H1 (cell line): Measurements from ENCODE around the gene COL8A2. TPM values are rescaled to one million over a fixed set of nuclear protein-coding genes. Genes with fewer than 3 reads are reported as not detected.
A peak's percentile ranks its signal among the peaks of the same experiment; 100 is the strongest.

Source experiments
- CTCF ChIA-PET: fragments of 300-600 bp; sonication (Branson Sonifier 250); formaldehyde crosslinking; loops from one replicate; lab custom pipeline; 2021; ENCODE audit not compliant: partially characterized antibody; lab: Charles Lee
- POLR2A ChIA-PET: fragments of 300-600 bp; sonication (Branson Sonifier 250); formaldehyde crosslinking; loops from one replicate; lab custom pipeline; 2021; ENCODE audit warnings: inconsistent platforms; ENCODE audit not compliant: partially characterized antibody; lab: Charles Lee
- DNase-seq, 2 experiments: peaks; one replicate each; pipeline versions ENCODE4 v3.0.0 to v3.0.0-alpha.2; 2010 to 2022; ENCODE audit warnings: low spot score in 2 of 2, low read depth in 1 of 2, mixed read lengths in 1 of 2
- FAIRE-seq: peaks from 2 replicates; lab custom pipeline; 2011; peaks lifted over from hg19 to GRCh38; lab: Jason Lieb, UNC
- H2AFZ ChIP-seq: 2 replicates; pipeline ENCODE4 v1.8.1; 2012; ENCODE audit warnings: low read length, inconsistent platforms
- H2AK5ac ChIP-seq: 2 replicates; pipeline ENCODE4 v1.6.1; 2013; ENCODE audit warnings: low read depth, low read length
- H2BK120ac ChIP-seq: replicated peaks from 2 replicates; pipeline ENCODE3; 2013; ENCODE audit warnings: low read depth, low read length, inconsistent platforms
- H2BK12ac ChIP-seq: 2 replicates; pipeline ENCODE4 v1.6.1; 2013; ENCODE audit warnings: low read depth, low read length
- H2BK15ac ChIP-seq: 2 replicates; pipeline ENCODE4 v1.6.1; 2013; ENCODE audit warnings: low read length
- H2BK20ac ChIP-seq: 2 replicates; pipeline ENCODE4 v1.6.1; 2013; ENCODE audit warnings: low read length
- H2BK5ac ChIP-seq: 2 replicates; pipeline ENCODE4 v1.6.1; 2013; ENCODE audit warnings: low read depth, low read length
- H3K14ac ChIP-seq: 2 replicates; pipeline ENCODE4 v1.6.1; 2013; ENCODE audit warnings: inconsistent platforms; ENCODE audit not compliant: insufficient read length
- H3K18ac ChIP-seq: 2 replicates; pipeline ENCODE4 v1.6.1; 2013; ENCODE audit warnings: low read length; ENCODE audit errors: extremely low read depth
- H3K23ac ChIP-seq: 2 replicates; pipeline ENCODE4 v1.6.1; 2013; ENCODE audit warnings: inconsistent platforms; ENCODE audit not compliant: insufficient read length
- H3K23me2 ChIP-seq: 2 replicates; pipeline ENCODE4 v1.6.1; 2013; ENCODE audit warnings: low read depth, low read length
- H3K27ac ChIP-seq: 2 replicates; pipeline ENCODE4 v1.6.1; 2011; ENCODE audit warnings: low read depth, low read length, inconsistent platforms
- H3K27me3 ChIP-seq, 4 experiments: replicated peaks in 1 of 4; 1 replicate in 1 of 4; 2 replicates in 3 of 4; pipeline versions ENCODE4 v1.6.1 to v1.8.1; 2011 to 2013; ENCODE audit warnings: low read length in 3 of 4, mild to moderate bottlenecking in 3 of 4, inconsistent platforms in 2 of 4, mixed read lengths in 2 of 4, moderate library complexity in 1 of 4; ENCODE audit not compliant: control insufficient read depth in 3 of 4, insufficient read depth in 3 of 4; ENCODE audit errors: extremely low read depth in 1 of 4
- H3K36me3 ChIP-seq, 4 experiments: 2 replicates each; pipeline versions ENCODE4 v1.6.1 to v1.8.1; 2011 to 2013; ENCODE audit warnings: mild to moderate bottlenecking in 4 of 4, low read length in 3 of 4, moderate library complexity in 2 of 4, control low read depth in 1 of 4, inconsistent platforms in 1 of 4; ENCODE audit not compliant: insufficient read depth in 4 of 4, control insufficient read depth in 2 of 4
- H3K4ac ChIP-seq: replicated peaks from 2 replicates; pipeline ENCODE3; 2013; ENCODE audit warnings: low read length, low read depth, mixed read lengths, inconsistent platforms; ENCODE audit not compliant: insufficient read length
- H3K4me1 ChIP-seq, 4 experiments: replicated peaks in 1 of 4; 1 replicate in 1 of 4; 2 replicates in 3 of 4; pipeline versions ENCODE4 v1.6.1 to v1.8.1; 2011 to 2013; ENCODE audit warnings: low read length in 3 of 4, inconsistent platforms in 2 of 4, mixed read lengths in 1 of 4; ENCODE audit not compliant: insufficient read depth in 4 of 4, control insufficient read depth in 3 of 4
- H3K4me2 ChIP-seq, 2 experiments: 2 replicates each; pipeline versions ENCODE4 v1.6.1 to v1.8.1; 2011 to 2013; ENCODE audit warnings: low read depth in 2 of 2, low read length in 2 of 2, control low read depth in 1 of 2, inconsistent platforms in 1 of 2, mild to moderate bottlenecking in 1 of 2; ENCODE audit not compliant: insufficient read depth in 1 of 2
- H3K4me3 ChIP-seq, 4 experiments: fragments of 200-600, 300-600 bp in 1 of 4; sonication (generic), shearing (Covaris generic), sonication (Bioruptor Twin) in 1 of 4; 2 replicates each; pipeline versions ENCODE4 v1.5.1 to v1.8.1; 2011 to 2016; ENCODE audit warnings: low read length in 4 of 4, low read depth in 3 of 4, control low read depth in 2 of 4, inconsistent platforms in 2 of 4, mild to moderate bottlenecking in 2 of 4, mixed read lengths in 1 of 4, moderate library complexity in 1 of 4; ENCODE audit not compliant: insufficient read depth in 2 of 4; ENCODE audit errors: extremely low read depth in 1 of 4
- H3K56ac ChIP-seq: replicated peaks from 2 replicates; pipeline ENCODE3; 2013; ENCODE audit warnings: low read depth, mild to moderate bottlenecking, mixed read lengths, low read length, inconsistent platforms; ENCODE audit not compliant: insufficient read length
- H3K79me1 ChIP-seq: 2 replicates; pipeline ENCODE4 v1.6.1; 2013; ENCODE audit warnings: low read depth, low read length, control low read depth
- H3K79me2 ChIP-seq, 2 experiments: 2 replicates each; pipeline versions ENCODE4 v1.6.1 to v1.8.1; 2012 to 2013; ENCODE audit warnings: low read length in 2 of 2, mild to moderate bottlenecking in 2 of 2, inconsistent platforms in 1 of 2; ENCODE audit not compliant: insufficient read depth in 2 of 2, control insufficient read depth in 1 of 2
- H3K9ac ChIP-seq, 4 experiments: replicated peaks in 1 of 4; 1 replicate in 1 of 4; 2 replicates in 3 of 4; pipeline versions ENCODE4 v1.6.1 to v1.8.1; 2011 to 2013; ENCODE audit warnings: low read depth in 3 of 4, low read length in 3 of 4, control low read depth in 2 of 4, mild to moderate bottlenecking in 2 of 4, moderate library complexity in 2 of 4, inconsistent platforms in 1 of 4; ENCODE audit errors: extremely low read depth in 1 of 4
- H3K9me3 ChIP-seq, 2 experiments: 2 replicates each; pipeline versions ENCODE4 v1.6.1 to v1.8.1; 2012 to 2013; ENCODE audit warnings: mild to moderate bottlenecking in 2 of 2, moderate library complexity in 2 of 2, control low read depth in 1 of 2, inconsistent platforms in 1 of 2, low read depth in 1 of 2, low read length in 1 of 2, mixed read lengths in 1 of 2; ENCODE audit not compliant: insufficient read depth in 2 of 2
- H4K20me1 ChIP-seq, 2 experiments: replicated peaks in 1 of 2; 2 replicates each; pipeline versions ENCODE3 to v1.8.1; 2011 to 2013; ENCODE audit warnings: inconsistent platforms in 2 of 2, low read length in 2 of 2, mild to moderate bottlenecking in 1 of 2; ENCODE audit not compliant: insufficient read depth in 2 of 2, control insufficient read depth in 1 of 2
- H4K5ac ChIP-seq: 2 replicates; pipeline ENCODE4 v1.6.1; 2013; ENCODE audit warnings: low read length, low read depth, mixed read lengths, inconsistent platforms; ENCODE audit not compliant: insufficient read length
- H4K8ac ChIP-seq: 2 replicates; pipeline ENCODE4 v1.8.0; 2013; ENCODE audit warnings: mild to moderate bottlenecking, moderate library complexity, low read length, inconsistent platforms; ENCODE audit not compliant: insufficient read depth; ENCODE audit errors: extremely low read depth
- H4K91ac ChIP-seq: replicated peaks from 2 replicates; pipeline ENCODE3; 2013; ENCODE audit warnings: low read length, mixed read lengths, inconsistent platforms; ENCODE audit not compliant: insufficient read length
- CEBPB ChIP-seq: IDR thresholded peaks from 2 replicates; pipeline ENCODE4 v1.6.1; 2012; ENCODE audit warnings: low read depth, low read length
- CHD1 ChIP-seq: IDR thresholded peaks from 2 replicates; pipeline ENCODE4 v1.6.1; 2012; ENCODE audit warnings: low read depth, low read length, improper control_type of control experiment
- EP300 ChIP-seq, 2 experiments: IDR thresholded peaks; 1 replicate in 1 of 2; 2 replicates in 1 of 2; pipeline ENCODE4 v1.6.1; 2011 to 2012; ENCODE audit warnings: low read depth in 2 of 2, low read length in 2 of 2, mild to moderate bottlenecking in 2 of 2, borderline replicate concordance in 1 of 2, inconsistent platforms in 1 of 2, moderate library complexity in 1 of 2
- EZH2 ChIP-seq: fragments of 200-600 bp; sonication (generic); IDR thresholded peaks from 2 replicates; pipeline ENCODE4 v1.7.1; 2012; ENCODE audit warnings: low read depth, mild to moderate bottlenecking, moderate library complexity, low read length, inconsistent platforms; ENCODE audit not compliant: severe bottlenecking
- FOSL1 ChIP-seq: IDR thresholded peaks from 2 replicates; pipeline ENCODE4 v1.6.1; 2011; ENCODE audit warnings: mild to moderate bottlenecking, low read depth, low read length, moderate library complexity; ENCODE audit not compliant: insufficient read depth
- HDAC6 ChIP-seq: IDR thresholded peaks from one replicate; pipeline ENCODE4 v1.7.1; 2012; ENCODE audit warnings: low read depth, mild to moderate bottlenecking, inconsistent platforms, low read length, moderate library complexity
- JUND ChIP-seq: IDR thresholded peaks from 2 replicates; pipeline ENCODE4 v1.6.1; 2011; ENCODE audit warnings: mild to moderate bottlenecking, improper control_type of control experiment, low read length
- KDM4A ChIP-seq: IDR thresholded peaks from one replicate; pipeline ENCODE4 v1.7.1; 2012; ENCODE audit warnings: low read depth, mild to moderate bottlenecking, moderate library complexity, low read length, inconsistent platforms; ENCODE audit not compliant: severe bottlenecking
- MAX ChIP-seq: IDR thresholded peaks from 2 replicates; pipeline ENCODE4 v1.6.1; 2012; ENCODE audit warnings: inconsistent platforms
- SIN3A ChIP-seq, 2 experiments: IDR thresholded peaks in 1 of 2; conservative IDR thresholded peaks in 1 of 2; 2 replicates each; pipeline ENCODE4 v1.6.1; 2011 to 2012; ENCODE audit warnings: low read length in 2 of 2, improper control_type of control experiment in 1 of 2, low read depth in 1 of 2, mild to moderate bottlenecking in 1 of 2
- WGBS, 2 experiments: shearing (Covaris generic) in 1 of 2; methylation state at CpG; one replicate each; pipeline versions ENCODE4 v1.1.6 to v1.1.7; 2013 to 2015; ENCODE audit warnings: low lambda C conversion rate in 2 of 2, mixed read lengths in 2 of 2, inconsistent platforms in 1 of 2, low coverage in 1 of 2, missing lambda C conversion rate in 1 of 2; ENCODE audit not compliant: insufficient replicate concordance in 2 of 2, insufficient coverage in 1 of 2, insufficient read length in 1 of 2; ENCODE audit errors: extremely low coverage in 1 of 2, missing lambda C conversion rate in 1 of 2; 5-methylcytosine and 5-hydroxymethylcytosine counted together
- polyA plus RNA-seq, 7 experiments: library from polyadenylated mRNA; depleted of rRNA in 3 of 7; stranded (reverse) in 5 of 7; unstranded in 2 of 7; fragments of >200 nt in 5 of 7; fragments of 200-250 nt in 2 of 7; gene quantifications; 1 replicate in 5 of 7; 2 replicates in 1 of 7; 4 replicates in 1 of 7; pipeline versions ENCODE4 v1.2.1 to v1.2.3, GENCODE V29; 2011 to 2013; ENCODE audit warnings: missing spikeins in 2 of 7, mixed read lengths in 2 of 7
- total RNA-seq: library from RNA; stranded (reverse); fragmentation: NEBNext Ultra II Directional; extraction: Animal tissue kit (Norgen Biotek cat#: 25700); gene quantifications from 2 replicates; pipeline ENCODE4 v1.2.1, GENCODE V29; 2021

The COL8A2 gene
- total and polyA plus RNA-seq, 2 of the 8 experiments (the other 6 are each of a cell fraction or from before 2014, with no cell fraction given): 2.1 to 2.8 TPM

GRCh38 chr1:36083635-36084496, 41.2 kb downstream of the COL8A2 start, which contains the start of gene TEKT2:
Gene TEKT2, plus strand, starts transcription at chr1:36084094. Its CDS starts 828 bp downstream, at chr1:36084922.
- POLR2A ChIA-PET: interaction anchor here (0.8 to 1.3 kb wide), 3 partner anchors 9 to 65 kb away, joined by 3 to 4 read pairs (median 3); partner anchors contain the start of gene TRAPPC3
- CTCF ChIA-PET: interaction anchor here (1.4 kb wide), 1 partner anchor 171 kb away, joined by 5 read pairs; no protein-coding TSS in a partner anchor
- H3K79me1 ChIP-seq: no peaks in the 10 kb centered on the region
- H4K20me1 ChIP-seq: no peaks in the 10 kb centered on the region
- no peak within 1 kb of the TSS for H3K4ac ChIP-seq
- H2BK120ac ChIP-seq: no peak within 1 kb of the TSS
- H3K4me3 ChIP-seq: peak within 1 kb of the TSS; percentile 22 to 72 (median 64)
- peak in 1 of 2 experiments; percentile 90 for DNase-seq
- H3K9me3 ChIP-seq: no peaks in the 10 kb centered on the region
- peaks cover 8% of the 10 kb centered on the region; the same call in 1 of the 2 replicates for H3K23me2 ChIP-seq
- 19% methylated on average over 33 of the region's 59 CpGs; no CpG with 5 or more reads in 1 of the 2 experiments for WGBS, 2 experiments
- no peak within 1 kb of the TSS for H2AK5ac ChIP-seq
- peaks cover 0 to 3% (median 0%) of the 10 kb centered on the region in 4 experiments; a peak in 2 of 7 replicates for H3K27me3 ChIP-seq
- no peaks in the 10 kb centered on the region for H3K79me2 ChIP-seq
- H3K4me1 ChIP-seq: peaks cover 0 to 15% (median 7%) of the 10 kb centered on the region in 4 experiments; a peak in 5 of 7 replicates
- FAIRE-seq: no peak
- peak within 1 kb of the TSS; percentile 55 to 79 for H3K4me2 ChIP-seq
- no peak within 1 kb of the TSS for H3K56ac ChIP-seq
- H4K91ac ChIP-seq: no peak within 1 kb of the TSS
- no peak within 1 kb of the TSS for H2BK15ac ChIP-seq
- H4K8ac ChIP-seq: peak within 1 kb of the TSS; percentile 41
- no peak within 1 kb of the TSS; the same call in 1 of the 2 replicates for H2AFZ ChIP-seq
- no peak within 1 kb of the TSS for H2BK12ac ChIP-seq
- peak within 1 kb of the TSS in 2 of 4 experiments; percentile 71 to 73; a peak in 3 of 7 replicates for H3K9ac ChIP-seq
- H2BK5ac ChIP-seq: peak within 1 kb of the TSS; percentile 35; the same call in 1 of the 2 replicates
- H3K14ac ChIP-seq: no peak within 1 kb of the TSS
- no peak within 1 kb of the TSS for H3K23ac ChIP-seq
- no peak within 1 kb of the TSS; the same call in 1 of the 2 replicates for H3K18ac ChIP-seq
- H3K27ac ChIP-seq: peak within 1 kb of the TSS; percentile 33; the same call in 1 of the 2 replicates
- H3K36me3 ChIP-seq: no peaks in the 10 kb centered on the region
- H2BK20ac ChIP-seq: no peak within 1 kb of the TSS
- no peak within 1 kb of the TSS for H4K5ac ChIP-seq
- TF ChIP-seq FOSL1: no peak
- no peak for TF ChIP-seq MAX
- TF ChIP-seq HDAC6: no peak
- TF ChIP-seq EP300 (IDR thresholded peaks at IDR 0.05; ENCODE audit: borderline replicate concordance in 1 of 2, low read depth in 2 of 2, low read length in 2 of 2): peak in 1 of 2 experiments; percentile 25; a peak in 1 of 3 replicates
- TF ChIP-seq KDM4A: peak; percentile 80
- no peak for TF ChIP-seq EZH2
- no peak for TF ChIP-seq JUND
- TF ChIP-seq SIN3A (conservative IDR thresholded peaks at IDR 0.05 in 1 of 2, IDR thresholded peaks at IDR 0.05 in 1 of 2; ENCODE audit: low read depth in 1 of 2, low read length in 2 of 2): peak; percentile 16 to 65; a peak in 1 of 4 replicates
- no peak for TF ChIP-seq CHD1
- TF ChIP-seq CEBPB: no peak
